GM03348 (cell line): ENCODE data around the gene KCNJ3.
"Not testable (repeated sequence)": the region's sequence is repeated elsewhere in the genome, so short reads cannot be mapped to it uniquely, and the experiment has no call there.

Experiments
- DNase-seq: peaks from one replicate; pipeline ENCODE4 v3.0.0; 2012; ENCODE audit warnings: low spot score

Gene KCNJ3

DNA sequence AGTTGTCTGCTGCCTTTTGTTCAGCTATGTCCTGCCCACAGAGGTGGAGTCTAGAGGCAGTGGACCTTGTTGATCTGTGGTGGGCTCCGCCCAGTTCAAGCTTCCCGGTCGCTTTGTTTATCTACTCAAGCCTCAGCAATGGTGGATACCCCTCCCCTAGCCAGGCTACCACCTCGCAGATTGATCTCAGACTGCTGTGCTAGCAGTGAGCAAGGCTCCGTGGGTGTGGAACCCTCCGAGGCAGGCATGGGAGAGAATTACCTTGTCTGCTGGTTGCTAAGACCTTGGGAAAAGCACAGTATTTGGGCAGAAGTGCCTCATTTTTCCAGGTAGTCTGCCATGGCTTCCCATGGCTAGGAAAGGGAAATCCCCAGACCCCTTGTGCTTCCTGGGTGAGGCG, 146.0 kb downstream of the KCNJ3 start:
- no peak for DNase-seq

GRCh38 chr2:154846842-154847241, 148.3 kb downstream of the KCNJ3 start:
- DNase-seq, result no peak

GRCh38 chr2:154849482-154849881, 151.0 kb downstream of the KCNJ3 start:
- no peak for DNase-seq

DNA sequence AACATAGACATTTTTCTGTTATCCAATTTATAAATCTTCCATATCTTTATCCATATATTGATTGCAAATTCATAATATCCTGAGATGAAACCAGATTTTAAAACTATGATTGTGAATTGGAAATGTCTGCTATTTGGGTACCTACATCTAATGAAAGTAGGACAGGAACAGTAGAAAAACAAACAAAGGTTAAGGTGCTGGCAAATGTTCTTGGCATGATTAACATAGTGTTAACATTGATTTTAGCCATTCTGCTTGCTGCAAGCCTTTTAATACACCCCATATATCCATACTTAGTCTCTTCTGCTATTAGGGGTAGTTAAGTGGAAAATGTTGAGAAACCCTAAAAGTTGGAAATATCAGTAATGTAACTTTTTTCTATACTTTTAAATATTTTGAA, 152.0 kb downstream of the KCNJ3 start:
- DNase-seq, result no peak

DNA sequence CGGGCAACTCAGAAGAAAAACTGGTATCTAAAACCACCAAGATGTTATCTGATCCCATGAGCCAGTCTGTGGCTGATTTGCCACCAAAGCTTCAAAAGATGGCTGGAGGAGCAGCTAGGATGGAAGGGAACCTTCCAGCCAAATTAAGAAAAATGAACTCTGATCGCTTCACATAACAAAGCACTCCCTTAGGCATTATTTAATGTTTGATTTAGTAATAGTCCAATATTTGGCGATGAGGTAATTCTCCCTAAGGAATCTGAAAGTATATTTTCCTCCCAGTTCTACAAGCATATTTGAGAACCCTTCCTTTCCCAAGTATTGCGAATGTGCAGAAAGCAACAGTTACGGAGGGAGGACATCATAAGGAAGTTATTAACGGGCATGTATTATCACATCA, 156.6 kb downstream of the KCNJ3 start:
- DNase-seq, result no peak

GRCh38 chr2:154867151-154867550, 168.7 kb downstream of the KCNJ3 start:
- DNase-seq, result not testable (repeated sequence)

- DNase-seq, result no peak
These were observed 177.5 kb downstream of the KCNJ3 start for GRCh38 chr2:154875999-154876398.

DNA sequence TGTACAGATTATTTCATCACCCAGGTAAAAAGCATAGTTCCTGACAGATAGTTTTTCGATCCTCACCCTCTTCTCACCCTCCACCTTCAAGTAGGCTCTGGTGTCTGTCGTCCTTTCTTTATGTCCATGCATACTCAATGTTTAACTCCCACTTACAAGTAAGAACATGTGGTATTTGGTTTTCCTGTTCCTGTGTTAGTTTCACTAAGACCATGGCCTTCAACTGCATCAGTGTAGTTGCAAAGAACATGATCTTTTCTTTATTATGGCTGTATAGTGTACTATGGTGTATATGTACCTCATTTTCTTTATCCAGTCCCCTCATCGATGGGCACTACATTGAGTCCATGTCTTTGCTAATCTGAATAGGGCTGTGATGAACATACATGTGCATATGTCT, 184.2 kb downstream of the KCNJ3 start:
- DNase-seq, result no peak

DNA sequence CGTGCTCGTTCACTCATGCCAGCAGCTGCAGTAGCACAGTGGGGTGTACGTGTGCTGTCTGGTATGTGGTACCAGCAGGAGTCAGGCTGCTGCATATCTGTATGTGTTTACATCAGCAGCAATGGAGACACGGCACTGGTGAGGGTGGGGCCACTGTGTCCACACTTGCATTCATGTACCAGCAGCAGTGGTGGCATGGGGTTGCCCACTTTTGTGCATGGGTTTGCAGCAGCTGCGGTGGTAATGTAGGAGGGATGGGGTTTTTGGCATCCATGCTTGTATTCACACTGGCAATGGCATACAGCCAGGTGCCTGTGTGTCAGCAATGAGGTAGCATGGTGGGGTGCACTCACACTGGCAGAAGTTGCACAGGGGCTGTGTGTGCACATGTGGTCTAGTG, 187.8 kb downstream of the KCNJ3 start:
- no peak for DNase-seq

GRCh38 chr2:154898269-154898668, 199.8 kb downstream of the KCNJ3 start:
- no peak for DNase-seq

- no peak for DNase-seq
These were observed 202.6 kb downstream of the KCNJ3 start for GRCh38 chr2:154901063-154901462.
